Sigmoid colon (tissue), 4 donors: ENCODE data around the gene FBLIM1.

ENCODE experiments used
- CTCF ChIP-seq, 4 experiments: fragments of 450-650 bp in 3 of 4; fragments of 200-600 bp in 1 of 4; IDR thresholded peaks; one replicate each; pipeline ENCODE4 v1.5.1; 2016 to 2019; ENCODE audit warnings: antibody characterized with exemption in 4 of 4, mild to moderate bottlenecking in 3 of 4, moderate library complexity in 2 of 4
- EP300 ChIP-seq, 4 donors: sonication (generic); formaldehyde crosslinking; IDR thresholded peaks; one replicate each; pipeline ENCODE4 v1.6.1; 2017; ENCODE audit warnings: antibody characterized with exemption in 4 of 4
- POLR2A ChIP-seq, 2 donors: fragments of 450-650 bp; IDR thresholded peaks; one replicate each; pipeline ENCODE4 v1.6.1; 2016; ENCODE audit warnings: antibody characterized with exemption in 2 of 2, mild to moderate bottlenecking in 2 of 2, moderate library complexity in 2 of 2
- POLR2AphosphoS5 ChIP-seq, 4 donors: sonication (generic); formaldehyde crosslinking; IDR thresholded peaks; one replicate each; pipeline ENCODE4 v1.6.1; 2017; ENCODE audit warnings: antibody characterized with exemption in 4 of 4

- TF ChIP-seq CTCF (IDR thresholded peaks at IDR 0.05) (no peak), POLR2A (IDR thresholded peaks at IDR 0.05) (peak in 1 of 2 donors; percentile 29), POLR2AphosphoS5 (IDR thresholded peaks at IDR 0.05) (no peak), EP300 (IDR thresholded peaks at IDR 0.05) (no peak)
Measured at GRCh38 chr1:15764269-15764764, 5.7 kb downstream of the FBLIM1 start.
